ENCODE results near the gene MGLL. TPM values are rescaled to one million over a fixed set of nuclear protein-coding genes. Genes with fewer than 3 reads are reported as not detected.

The MGLL gene
- total RNA-seq, 1 donor = 18.1 TPM

DNA sequence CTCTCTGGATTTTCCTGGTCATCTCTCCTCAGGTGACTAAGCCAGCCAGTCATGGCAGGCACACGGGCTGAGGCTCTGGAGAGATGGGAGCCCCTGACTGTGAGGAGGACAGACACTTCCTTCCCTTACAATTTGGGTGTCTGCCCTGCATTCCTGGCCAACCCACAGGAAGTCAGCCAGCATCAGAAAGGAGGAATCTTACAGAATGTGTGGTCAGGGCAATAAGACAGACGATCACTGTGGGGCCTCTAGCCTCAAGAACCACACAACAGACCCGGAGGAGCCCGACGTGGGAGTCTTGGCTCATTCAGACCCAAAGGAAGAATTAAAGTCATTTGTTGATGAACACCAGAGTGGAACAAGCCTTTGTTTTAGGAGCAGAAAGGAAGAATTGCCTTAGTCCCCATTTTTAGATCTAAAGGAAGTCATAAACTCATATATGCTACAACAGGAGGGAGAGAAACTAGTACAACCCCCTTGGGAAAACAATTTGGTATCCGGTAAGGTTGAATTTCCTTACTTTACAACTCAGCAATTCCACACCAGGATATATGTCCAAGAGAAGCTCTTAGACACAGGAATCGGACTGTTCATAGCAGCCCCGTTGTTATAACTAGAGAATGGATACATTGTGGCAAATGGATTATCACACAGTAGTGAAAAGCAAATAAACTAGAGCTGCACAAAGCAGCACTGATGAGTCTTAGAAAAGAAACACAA lies 87.4 kb downstream of the MGLL start:
- no peaks in the 10 kb centered on the region for H3K27me3 ChIP-seq (ENCODE audit: insufficient read depth, low read length)
- peaks cover 9% of the 10 kb centered on the region for H4K20me1 ChIP-seq (ENCODE audit: insufficient read depth, low read length)
- H3K79me2 ChIP-seq (ENCODE audit: insufficient read depth, low read length) = peaks cover 25% of the 10 kb centered on the region
- no peaks in the 10 kb centered on the region for H3K36me3 ChIP-seq (ENCODE audit: insufficient read depth, low read length)
- H3K9me3 ChIP-seq (ENCODE audit: low read depth, low read length) = no peaks in the 10 kb centered on the region
- peak overlapping the region; percentile 87 for H3K27ac ChIP-seq (ENCODE audit: low read depth, low read length)
- peak; percentile 95 for DNase-seq (ENCODE audit: insufficient read length, low spot score, missing footprints)
- H3K4me2 ChIP-seq (ENCODE audit: insufficient read depth, low read length) = peak overlapping the region; percentile 58
- H3K4me1 ChIP-seq (ENCODE audit: insufficient read depth, low read length) = peaks cover 49% of the 10 kb centered on the region
- H2AFZ ChIP-seq (ENCODE audit: low read length) = peak overlapping the region; percentile 2
- TF ChIP-seq, protein P1, sequence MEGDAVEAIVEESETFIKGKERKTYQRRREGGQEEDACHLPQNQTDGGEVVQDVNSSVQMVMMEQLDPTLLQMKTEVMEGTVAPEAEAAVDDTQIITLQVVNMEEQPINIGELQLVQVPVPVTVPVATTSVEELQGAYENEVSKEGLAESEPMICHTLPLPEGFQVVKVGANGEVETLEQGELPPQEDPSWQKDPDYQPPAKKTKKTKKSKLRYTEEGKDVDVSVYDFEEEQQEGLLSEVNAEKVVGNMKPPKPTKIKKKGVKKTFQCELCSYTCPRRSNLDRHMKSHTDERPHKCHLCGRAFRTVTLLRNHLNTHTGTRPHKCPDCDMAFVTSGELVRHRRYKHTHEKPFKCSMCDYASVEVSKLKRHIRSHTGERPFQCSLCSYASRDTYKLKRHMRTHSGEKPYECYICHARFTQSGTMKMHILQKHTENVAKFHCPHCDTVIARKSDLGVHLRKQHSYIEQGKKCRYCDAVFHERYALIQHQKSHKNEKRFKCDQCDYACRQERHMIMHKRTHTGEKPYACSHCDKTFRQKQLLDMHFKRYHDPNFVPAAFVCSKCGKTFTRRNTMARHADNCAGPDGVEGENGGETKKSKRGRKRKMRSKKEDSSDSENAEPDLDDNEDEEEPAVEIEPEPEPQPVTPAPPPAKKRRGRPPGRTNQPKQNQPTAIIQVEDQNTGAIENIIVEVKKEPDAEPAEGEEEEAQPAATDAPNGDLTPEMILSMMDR (IDR thresholded peaks at IDR 0.05; ENCODE audit: extremely low read depth, low read depth, low read length) = no peak
- peak overlapping the region; percentile 40 for H3K4me3 ChIP-seq (ENCODE audit: insufficient read depth, low read length)

DNA sequence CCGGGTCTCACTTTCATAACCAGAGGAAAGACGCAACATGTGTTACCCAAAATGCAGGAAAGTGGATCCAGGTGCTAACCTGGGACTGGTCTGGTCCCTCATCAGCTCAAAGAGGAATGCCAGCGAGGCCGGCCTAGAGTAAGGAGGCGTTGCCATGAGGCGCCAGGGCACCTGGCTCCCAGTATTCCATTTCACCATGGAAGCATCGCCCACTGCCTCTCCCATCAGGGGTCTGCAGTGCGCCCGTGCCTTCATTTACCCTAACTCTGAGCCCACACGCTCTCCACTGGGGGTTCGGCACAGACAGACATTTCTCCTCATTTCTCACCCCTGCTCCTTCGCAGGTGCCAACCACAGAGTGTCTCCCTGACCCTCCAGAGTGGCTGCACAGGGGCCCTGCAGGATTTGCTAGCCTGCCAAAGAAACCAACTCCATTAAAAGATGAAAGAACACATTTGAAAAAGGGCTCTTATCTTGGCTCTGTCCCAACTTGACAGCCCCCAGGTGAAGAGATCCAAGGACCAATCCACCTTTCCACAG lies 88.1 kb downstream of the MGLL start:
- Histone ChIP-seq H3K36me3 (ENCODE audit: insufficient read depth, low read length) (no peaks in the 10 kb centered on the region), H3K4me1 (ENCODE audit: insufficient read depth, low read length) (peaks cover 42% of the 10 kb centered on the region), H3K4me2 (ENCODE audit: insufficient read depth, low read length) (peak overlapping the region; percentile 58), H4K20me1 (ENCODE audit: insufficient read depth, low read length) (peaks cover 4% of the 10 kb centered on the region), H3K27ac (ENCODE audit: low read depth, low read length) (peak overlapping the region; percentile 87), H3K27me3 (ENCODE audit: insufficient read depth, low read length) (no peaks in the 10 kb centered on the region), H2AFZ (ENCODE audit: low read length) (no peak overlapping the region), H3K4me3 (ENCODE audit: insufficient read depth, low read length) (peak overlapping the region; percentile 40), H3K9me3 (ENCODE audit: low read depth, low read length) (no peaks in the 10 kb centered on the region), H3K79me2 (ENCODE audit: insufficient read depth, low read length) (peaks cover 25% of the 10 kb centered on the region)
- DNase-seq (ENCODE audit: insufficient read length, low spot score, missing footprints) = no peak
- TF ChIP-seq, protein P1 (IDR thresholded peaks at IDR 0.05; ENCODE audit: extremely low read depth, low read depth, low read length) = no peak

DNA sequence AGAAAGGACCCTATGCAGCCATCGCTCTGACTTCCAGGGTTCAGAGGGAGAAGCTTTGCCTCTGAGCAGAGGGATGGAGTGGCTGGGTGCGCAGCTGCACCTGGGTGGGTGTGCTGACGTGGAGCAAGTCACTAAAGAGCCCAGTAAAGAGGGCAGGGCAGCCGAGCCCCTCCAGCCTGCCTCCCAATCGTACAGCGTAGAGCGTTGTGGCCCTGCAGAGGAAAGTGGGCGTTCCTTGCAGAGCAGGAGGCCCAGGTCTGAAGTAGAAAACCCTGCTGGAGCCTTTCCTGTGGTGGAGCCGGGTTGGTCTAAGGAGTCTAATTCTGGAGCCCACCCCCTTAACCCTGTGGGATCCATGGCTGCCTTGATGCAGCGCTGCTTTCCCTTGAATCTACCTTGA lies 88.5 kb downstream of the MGLL start:
- Histone ChIP-seq H4K20me1 (ENCODE audit: insufficient read depth, low read length) (no peaks in the 10 kb centered on the region), H3K36me3 (ENCODE audit: insufficient read depth, low read length) (no peaks in the 10 kb centered on the region), H3K4me1 (ENCODE audit: insufficient read depth, low read length) (peaks cover 38% of the 10 kb centered on the region), H3K9me3 (ENCODE audit: low read depth, low read length) (no peaks in the 10 kb centered on the region), H3K4me2 (ENCODE audit: insufficient read depth, low read length) (no peak overlapping the region), H3K4me3 (ENCODE audit: insufficient read depth, low read length) (no peak overlapping the region), H2AFZ (ENCODE audit: low read length) (no peak overlapping the region), H3K27me3 (ENCODE audit: insufficient read depth, low read length) (no peaks in the 10 kb centered on the region), H3K27ac (ENCODE audit: low read depth, low read length) (peak overlapping the region; percentile 87), H3K79me2 (ENCODE audit: insufficient read depth, low read length) (peaks cover 25% of the 10 kb centered on the region)
- no peak for DNase-seq (ENCODE audit: insufficient read length, low spot score, missing footprints)
- TF ChIP-seq, protein P1 (IDR thresholded peaks at IDR 0.05; ENCODE audit: extremely low read depth, low read depth, low read length) = no peak

DNA sequence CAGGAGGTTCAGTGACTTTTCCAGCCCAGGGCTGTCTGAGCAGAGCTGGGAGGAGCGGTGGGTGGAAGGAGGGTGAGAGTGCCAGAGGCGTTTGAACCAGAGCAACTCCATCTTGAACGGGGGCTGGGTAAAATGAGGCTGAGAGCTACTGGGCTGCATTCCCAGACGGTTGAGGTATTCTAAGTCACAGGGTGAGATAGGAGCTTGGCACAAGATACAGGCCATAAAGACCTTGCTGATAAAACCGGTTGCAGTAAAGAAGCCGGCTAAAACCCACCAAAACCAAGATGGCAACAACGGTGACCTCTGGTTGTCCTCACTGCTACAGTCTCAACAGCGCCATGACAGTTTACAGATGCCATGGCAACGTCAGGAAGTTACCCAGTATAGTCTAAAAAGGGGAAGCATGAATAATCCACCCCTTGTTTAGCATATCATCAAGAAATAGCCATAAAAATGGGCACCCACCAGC lies 89.4 kb downstream of the MGLL start:
- no peaks in the 10 kb centered on the region for H4K20me1 ChIP-seq (ENCODE audit: insufficient read depth, low read length)
- H3K4me1 ChIP-seq (ENCODE audit: insufficient read depth, low read length) = peaks cover 29% of the 10 kb centered on the region
- H3K9me3 ChIP-seq (ENCODE audit: low read depth, low read length) = no peaks in the 10 kb centered on the region
- H3K27me3 ChIP-seq (ENCODE audit: insufficient read depth, low read length) = no peaks in the 10 kb centered on the region
- H3K36me3 ChIP-seq (ENCODE audit: insufficient read depth, low read length) = no peaks in the 10 kb centered on the region
- no peak overlapping the region for H3K27ac ChIP-seq (ENCODE audit: low read depth, low read length)
- no peak for DNase-seq (ENCODE audit: insufficient read length, low spot score, missing footprints)
- TF ChIP-seq, protein P1 (IDR thresholded peaks at IDR 0.05; ENCODE audit: extremely low read depth, low read depth, low read length) = no peak
- no peak overlapping the region for H2AFZ ChIP-seq (ENCODE audit: low read length)
- no peak overlapping the region for H3K4me3 ChIP-seq (ENCODE audit: insufficient read depth, low read length)
- peaks cover 25% of the 10 kb centered on the region for H3K79me2 ChIP-seq (ENCODE audit: insufficient read depth, low read length)
- H3K4me2 ChIP-seq (ENCODE audit: insufficient read depth, low read length) = no peak overlapping the region
